Measurements from ENCODE around the gene RALGAPA2.
A peak's percentile ranks its signal among the peaks of the same experiment; 100 is the strongest.

RALGAPA2 gene

DNA sequence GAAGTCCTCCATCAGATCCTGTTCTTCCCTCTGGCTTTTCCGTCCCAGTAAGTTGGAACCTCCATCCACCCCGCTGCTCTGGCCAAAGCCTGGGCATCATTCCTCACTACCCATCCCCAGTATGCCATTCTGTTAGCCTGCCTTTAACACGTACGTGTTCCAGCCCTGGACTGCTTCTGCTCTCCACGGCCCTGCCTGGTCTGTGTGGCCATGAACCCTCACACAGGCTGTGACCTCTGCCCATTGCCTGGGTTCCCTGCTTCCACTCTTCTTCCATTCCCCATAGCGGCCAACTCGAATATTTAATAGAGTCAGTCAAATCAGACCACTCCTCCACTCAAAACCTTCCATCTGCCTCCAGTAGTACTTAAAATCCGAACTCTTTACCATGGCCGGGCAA lies 29.4 kb downstream of the RALGAPA2 start:
- DNase-seq = no peak

DNA sequence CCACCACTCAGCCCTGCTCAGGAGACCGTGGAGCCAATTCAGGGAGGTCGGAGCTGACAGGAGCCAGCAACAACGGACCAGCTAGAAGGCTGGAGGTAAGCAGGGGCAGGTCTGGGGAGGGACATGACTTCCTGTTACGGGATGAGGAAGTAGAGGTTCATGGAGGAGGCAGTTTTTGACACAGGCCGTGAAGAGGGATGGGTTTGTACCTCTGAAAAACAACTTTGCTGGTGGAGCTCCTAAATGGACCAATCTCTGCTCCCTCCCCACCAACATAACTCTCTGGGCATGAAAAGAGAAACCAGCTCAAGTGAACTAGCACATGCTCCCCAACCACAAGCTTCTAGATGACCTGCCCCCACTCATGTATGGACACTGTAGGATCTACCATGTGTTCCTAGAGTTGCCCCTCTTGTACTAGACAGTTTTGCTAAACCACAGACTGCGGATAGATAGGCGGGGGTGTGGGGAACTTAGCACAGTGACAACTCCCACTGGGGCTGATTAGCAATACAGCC lies 31.4 kb downstream of the RALGAPA2 start:
- DNase-seq = no peak

DNA sequence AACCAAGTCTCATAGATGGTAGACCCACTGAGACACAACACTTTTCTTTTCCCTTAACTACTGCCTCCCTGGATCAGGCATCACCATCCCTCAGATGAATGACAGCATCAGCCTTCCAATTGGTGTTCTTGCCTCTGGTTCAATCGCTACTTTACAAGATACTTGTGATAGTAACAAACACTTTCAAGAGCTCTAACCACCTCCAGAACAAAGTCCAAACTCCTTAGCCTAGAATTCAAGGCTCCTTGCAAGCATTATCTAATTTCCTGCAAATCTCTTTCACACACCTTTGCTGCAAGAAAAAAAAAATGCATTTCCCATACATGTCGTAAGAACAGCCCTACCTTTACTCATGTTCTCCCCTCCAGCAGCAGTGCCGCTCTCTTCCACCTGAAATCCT lies 33.1 kb downstream of the RALGAPA2 start:
- DNase-seq = no peak

DNA sequence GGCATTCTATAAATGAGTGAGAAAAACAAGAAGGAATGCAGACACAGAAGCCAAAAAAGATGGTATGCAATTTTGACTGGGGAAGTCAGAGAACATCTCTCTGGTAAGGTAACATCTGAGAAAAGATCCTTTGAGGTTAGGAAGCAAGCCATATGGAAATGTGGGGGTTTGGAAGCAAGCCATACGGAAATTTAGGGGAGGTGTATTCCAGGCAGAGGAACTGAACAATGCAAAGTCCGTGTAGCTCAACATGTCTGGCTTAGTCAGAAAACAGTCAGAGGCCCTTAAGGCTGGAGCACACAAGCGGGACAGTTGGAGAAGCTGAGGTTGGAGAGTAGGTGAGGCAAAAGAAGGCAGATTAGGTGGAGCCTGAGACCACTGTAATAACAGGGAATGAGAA lies 35.3 kb downstream of the RALGAPA2 start:
- DNase-seq = no peak

DNA sequence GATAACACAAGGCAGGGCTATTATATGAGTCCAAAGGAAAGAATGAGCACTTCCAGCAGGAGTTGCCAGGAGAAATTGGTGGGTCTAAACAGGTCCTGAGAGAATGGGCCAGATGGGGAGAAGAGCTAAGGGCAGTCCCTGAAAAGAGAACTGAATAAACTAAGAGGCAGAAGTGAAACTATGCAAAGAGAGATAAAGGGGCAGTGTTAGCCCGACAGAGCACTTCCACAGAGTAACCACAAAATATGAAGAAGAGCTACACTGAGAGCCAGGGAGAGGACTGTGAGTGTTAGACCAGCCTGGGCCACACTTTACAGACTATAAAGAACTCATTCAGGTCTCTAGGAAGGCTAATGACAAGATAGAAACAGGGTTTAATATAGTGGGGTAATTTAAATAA lies 43.8 kb downstream of the RALGAPA2 start:
- no peak for DNase-seq

DNA sequence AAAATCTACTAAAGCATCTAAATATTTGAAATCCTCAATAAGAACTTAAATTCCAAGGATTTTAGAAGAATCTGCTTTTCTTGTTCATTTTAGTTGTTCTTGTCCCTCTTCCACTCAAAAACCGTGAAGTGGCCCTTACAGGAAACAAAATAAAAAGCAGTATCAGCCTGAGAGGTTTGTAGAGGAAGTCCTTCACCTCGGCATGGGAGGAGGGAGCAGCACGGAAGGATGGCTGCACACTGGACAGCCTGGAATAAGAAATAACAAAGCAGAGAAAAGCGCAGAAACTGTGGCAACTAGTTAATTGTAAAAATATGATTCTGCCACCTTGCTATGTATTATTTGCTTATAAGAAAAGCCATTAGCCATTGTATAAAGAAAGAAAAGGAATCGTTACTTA lies 46.1 kb downstream of the RALGAPA2 start:
- peak in 2 of 3 experiments; percentile 12 to 43 for DNase-seq

DNA sequence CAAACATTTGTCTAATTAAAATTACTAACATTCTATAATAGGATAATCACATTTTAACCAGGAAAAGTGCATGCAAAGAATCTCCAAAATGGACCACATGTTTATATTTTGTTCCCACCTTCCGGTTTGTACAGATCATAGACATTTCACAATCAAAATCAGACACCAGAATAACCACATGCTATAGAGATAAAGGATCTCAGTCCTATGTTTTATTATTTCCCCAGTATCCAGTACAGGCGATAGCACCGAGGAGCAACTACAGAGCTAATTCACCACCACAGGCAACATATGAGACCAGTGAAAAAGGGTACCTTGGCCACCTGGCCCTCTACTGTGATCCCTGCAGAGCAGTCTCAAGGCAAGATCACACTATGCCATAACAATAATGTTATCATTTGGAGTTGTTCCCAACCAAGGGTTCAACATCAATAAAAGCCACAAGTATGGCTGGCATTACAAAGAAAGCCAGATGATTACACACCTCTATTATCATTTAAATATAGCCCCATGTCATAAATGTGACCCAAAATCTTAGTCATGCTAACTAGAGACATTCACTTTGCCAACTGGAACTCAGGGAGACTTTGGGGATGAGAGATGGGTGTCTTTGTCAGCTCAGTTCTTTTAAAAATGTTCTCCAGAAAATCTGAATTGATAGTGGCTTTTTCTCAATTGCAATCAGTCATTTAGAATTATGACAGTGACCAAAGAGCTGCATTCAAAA lies 46.7 kb downstream of the RALGAPA2 start:
- peak in 1 of 3 experiments; percentile 35 for DNase-seq

DNA sequence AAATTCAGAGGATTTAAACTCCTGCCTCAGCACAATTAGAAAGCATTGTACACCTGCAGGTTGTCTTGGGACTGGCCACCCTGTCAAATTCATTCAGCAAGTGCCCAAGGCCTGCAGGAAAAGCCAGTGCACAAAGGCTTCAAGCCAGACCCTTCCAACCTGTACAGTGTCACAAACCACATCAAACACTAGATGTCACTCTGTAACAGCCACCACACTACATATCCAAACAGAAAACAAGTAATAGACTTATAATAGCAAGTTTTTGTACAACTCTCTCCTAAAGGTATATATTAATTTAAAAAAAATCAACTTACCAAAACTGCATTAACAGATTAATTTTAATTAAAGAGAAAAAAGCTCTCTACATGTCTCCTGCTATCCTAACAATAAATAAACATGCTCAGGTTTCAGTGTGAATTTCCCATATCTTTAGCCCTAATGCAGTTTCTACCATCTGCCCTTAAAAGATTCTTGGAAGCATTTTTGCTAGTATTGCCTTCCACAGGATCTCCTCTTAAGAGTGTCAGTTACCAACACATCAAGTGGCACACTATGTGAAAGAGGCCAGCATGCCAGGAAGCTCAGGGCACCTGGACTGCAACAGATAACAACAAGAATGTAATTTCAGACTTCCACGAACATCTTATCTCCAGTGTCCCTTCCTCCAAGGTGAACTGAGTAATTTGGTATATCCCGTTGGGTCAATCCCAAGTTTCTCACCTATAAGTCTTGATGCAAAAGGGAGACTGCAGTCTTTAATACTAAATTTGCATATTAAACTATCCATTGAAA lies 47.5 kb downstream of the RALGAPA2 start:
- DNase-seq = peak; percentile 4 to 79 (median 37)

DNA sequence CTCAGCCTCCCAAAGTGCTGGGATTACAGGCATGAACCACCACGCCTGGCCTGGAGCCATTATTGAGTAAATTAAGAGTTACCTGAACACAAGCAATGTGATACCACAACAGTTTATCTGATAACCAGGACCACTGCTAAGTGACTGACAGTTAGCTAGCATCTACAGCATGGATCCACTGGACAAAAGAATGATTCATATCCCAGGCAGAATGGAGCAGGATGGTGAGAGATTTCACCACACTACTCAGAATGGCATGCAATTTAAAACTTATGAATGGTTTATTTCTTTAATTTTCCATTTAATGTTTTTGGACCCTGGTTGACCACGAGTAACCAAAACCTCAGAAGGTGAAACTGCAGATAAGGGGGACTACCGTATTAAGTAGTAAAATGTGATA lies 48.6 kb downstream of the RALGAPA2 start:
- DNase-seq = no peak

DNA sequence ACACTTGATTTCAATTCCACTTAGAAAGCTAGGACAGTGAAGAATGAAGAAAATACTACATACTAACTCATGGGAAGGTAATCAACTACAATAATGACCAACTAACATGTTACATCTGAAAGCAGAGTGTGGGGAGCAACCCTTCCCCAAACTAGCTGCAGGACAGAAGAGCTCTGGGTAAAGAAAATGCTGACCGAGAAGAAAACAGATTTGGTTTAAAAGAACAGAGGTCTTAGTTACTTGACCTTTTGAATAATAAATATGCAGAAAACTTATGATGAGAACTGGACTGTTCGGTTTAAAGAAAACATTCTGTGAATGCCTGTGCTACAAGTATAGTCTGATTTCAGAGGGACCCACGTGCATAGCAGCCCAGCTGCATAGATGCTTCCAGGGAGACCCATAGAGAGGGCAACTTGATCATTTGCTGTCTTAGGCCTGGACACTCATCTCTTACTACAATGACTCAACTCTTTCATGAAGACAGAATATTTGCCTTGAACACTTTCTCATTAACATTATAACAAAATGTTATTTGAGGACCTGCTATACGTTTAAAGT lies 53.5 kb downstream of the RALGAPA2 start:
- DNase-seq = no peak

DNA sequence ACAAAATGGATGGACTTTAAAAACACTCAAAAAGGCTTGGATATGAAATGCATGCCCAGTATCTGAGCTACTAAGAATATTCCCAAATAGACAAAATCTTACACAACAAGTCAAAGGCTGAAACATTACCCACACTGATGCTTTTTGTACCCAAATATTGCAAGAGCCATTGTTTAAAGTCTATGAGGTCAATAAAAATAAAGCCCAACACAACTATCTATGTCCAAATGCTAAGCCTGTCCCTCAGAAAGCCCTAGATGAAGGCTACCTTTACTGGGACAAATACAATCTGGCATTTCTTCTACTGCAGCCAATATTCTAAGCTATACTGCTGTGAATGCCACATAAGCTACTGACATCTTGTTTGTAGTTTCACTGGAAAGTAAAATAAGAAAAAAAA lies 54.3 kb downstream of the RALGAPA2 start:
- DNase-seq = peak in 1 of 3 experiments; percentile 13

DNA sequence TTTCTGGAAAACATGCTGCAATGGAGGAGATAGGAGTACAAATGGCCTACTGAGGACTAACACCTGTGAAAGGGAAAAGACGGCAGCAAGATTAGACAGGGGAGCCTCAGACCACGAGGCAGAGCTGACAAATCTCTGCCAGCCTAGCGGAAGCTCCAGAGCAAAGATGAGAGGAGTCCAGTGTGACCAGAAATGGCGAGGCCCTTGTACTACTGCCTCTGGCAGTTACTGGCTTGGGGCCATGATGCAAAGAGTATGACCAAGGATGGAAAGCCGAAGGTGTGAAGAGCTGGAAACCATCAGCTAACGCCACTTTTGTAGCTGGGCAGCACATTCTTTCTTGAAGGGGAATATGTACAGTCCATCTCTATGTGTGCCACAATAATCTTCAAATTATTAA lies 55.4 kb downstream of the RALGAPA2 start:
- DNase-seq = no peak

DNA sequence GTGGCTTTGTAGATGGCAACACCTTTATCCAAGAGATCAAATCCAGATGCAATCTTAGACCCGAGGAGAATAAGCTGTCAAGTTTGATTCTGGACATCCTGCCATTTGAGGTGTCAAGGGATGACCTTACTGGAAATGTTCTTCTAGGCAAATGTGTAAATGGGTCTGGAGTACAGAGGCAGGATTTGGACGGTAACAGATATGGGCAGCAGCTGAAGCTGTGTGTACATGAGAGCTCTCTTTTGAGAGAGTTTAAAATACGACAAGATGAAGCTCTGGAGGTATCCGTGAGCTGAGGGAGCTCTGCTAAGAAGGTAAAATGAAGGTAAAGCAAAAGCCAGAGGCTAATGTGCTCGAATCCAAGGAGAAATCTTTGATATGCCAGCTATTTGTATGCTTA lies 56.6 kb downstream of the RALGAPA2 start:
- DNase-seq = no peak

DNA sequence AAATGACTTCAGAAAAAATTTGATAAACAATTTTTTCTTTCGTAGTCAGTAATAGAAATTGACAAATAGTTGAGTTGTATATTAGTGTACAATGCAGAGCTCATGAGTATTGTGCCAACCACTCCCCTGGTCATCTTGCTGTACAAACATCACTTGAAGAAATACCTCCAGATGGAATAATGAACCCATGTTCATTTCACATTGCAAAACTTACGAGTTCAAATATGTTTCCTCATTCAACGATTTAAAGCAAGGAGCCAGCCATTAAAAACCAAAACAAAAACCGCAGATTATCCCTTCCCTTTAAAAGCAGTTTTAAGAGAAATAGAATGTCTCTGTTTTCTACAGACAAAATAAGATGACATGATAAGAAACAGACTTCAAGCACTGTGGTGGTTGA lies 62.5 kb downstream of the RALGAPA2 start:
- no peak for DNase-seq

DNA sequence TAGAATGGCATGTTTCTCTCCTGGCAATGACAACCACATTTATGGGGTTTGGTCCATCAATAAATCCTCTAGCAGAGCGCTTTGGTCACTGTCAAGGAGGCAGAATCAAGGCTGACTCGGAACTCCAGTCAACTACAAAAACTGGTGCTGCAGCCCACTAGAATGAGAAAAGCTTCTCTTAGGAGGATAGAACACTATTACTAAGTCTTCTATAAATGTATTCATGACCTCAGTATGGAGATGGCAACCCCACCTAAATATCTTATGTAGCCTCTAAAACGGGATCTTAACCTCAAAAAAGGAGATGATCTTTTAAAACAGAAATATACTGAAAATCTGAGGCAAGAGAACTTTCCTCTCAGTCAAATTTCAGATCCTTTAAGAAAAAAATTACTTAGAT lies 68.5 kb downstream of the RALGAPA2 start:
- DNase-seq = no peak

DNA sequence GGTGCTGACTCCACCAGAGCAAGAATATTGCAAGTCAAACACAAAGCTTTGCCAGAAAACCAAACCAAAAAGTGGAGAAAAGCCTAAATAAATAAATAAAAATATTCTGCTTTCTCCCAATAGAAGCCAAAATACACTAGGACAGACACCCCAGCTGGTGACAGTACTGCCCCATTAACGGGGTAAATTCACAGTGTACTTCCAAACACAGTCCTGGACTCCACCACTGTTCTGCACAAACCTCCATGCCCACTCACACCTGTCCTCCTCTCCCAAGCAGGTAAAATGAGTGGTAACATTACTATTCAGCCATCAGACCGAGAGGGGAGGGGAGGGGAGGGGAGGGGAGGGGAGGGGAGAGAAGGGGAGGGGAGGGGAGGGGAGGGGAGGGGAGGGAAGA lies 70.7 kb downstream of the RALGAPA2 start:
- no peak for DNase-seq

DNA sequence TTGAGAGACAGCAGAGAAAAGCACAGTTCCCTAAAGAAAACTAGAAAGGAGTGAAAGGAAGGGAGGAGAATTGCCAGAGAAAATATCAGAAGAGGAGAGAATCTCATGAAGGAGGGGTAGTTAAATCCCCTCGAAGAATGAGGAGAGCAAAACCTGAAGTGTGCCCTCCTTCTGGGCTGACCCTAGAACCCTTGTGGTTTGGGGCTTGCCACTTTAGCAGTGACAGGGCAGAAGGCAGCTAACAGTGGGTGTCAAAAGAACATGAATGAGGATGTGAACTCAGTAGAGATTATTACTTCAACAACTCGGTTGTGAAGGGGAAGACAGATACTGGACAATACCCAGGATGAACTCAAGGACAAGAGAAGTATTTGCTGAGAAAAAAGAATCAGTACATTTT lies 73.6 kb downstream of the RALGAPA2 start:
- DNase-seq = no peak

DNA sequence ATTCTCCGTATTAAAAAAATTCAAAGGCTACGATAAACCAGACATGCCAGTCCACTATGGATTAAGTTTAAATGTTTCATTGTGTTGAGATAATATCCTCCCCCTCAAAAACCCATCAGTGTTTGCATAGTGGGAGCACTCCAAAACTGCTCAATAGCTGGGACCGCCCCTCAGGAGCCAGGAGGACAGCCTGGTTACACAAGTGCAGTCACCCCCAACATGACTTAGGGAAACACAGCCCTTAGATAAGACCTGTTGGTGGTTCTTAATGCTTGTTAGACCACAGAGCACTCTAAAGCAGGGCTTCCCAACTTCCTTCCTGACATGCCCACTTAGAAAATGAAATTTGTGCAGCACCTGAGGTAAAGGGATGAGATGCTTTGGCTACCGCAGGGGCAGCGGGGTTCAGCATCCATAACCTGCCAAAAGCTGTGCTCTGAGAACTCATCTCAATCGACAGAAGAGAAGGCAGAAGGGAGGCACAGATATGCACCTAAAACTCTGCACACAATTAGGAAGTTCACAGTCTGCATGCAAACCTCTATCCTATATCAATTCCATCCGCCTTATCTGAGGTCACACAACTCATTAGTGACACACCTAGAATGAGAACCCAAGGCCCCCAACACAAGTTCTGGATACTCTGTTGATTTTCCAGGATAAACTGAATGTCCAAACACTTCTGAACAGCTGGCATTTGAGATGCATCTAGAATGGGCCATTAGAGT lies 74.3 kb downstream of the RALGAPA2 start:
- peak in 1 of 3 experiments; percentile 14 for DNase-seq

DNA sequence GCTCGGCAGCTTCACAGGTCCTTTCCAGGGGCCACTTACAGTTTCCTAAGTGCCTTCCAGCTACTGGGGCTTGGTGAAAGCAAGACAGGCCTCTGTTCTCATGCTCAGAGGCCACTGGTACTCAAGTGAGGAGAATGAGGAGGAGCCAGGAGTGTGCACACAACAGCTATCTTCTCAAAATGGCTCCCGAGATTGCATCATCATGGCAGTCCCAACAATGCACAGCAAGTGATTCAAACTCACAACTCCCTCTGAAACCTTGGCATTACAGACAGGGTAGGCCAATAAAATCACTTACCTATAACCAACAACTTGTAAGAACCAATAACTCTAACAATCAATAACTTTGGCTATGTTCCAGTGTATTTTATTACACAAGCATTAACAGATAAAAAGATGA lies 77.4 kb downstream of the RALGAPA2 start:
- no peak for DNase-seq

DNA sequence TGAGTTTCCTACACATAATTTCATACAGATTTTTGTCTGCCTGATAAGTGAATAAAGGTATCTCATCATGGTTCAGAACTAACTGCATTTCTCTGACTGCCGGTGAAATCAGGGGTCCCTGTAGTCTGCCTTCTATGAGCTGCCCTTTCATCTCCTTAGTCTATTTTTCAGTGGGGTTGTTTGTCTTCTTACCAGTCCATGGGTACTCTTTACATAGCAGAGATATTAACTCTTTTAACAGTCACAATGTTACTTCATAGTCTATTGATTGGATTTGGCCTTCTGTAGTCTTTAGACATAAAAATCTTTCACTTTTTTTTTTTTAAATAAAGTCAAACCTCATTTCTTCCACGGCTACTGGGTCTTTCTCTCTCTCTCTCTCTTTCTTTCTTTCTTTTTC lies 79.8 kb downstream of the RALGAPA2 start:
- DNase-seq = no peak

DNA sequence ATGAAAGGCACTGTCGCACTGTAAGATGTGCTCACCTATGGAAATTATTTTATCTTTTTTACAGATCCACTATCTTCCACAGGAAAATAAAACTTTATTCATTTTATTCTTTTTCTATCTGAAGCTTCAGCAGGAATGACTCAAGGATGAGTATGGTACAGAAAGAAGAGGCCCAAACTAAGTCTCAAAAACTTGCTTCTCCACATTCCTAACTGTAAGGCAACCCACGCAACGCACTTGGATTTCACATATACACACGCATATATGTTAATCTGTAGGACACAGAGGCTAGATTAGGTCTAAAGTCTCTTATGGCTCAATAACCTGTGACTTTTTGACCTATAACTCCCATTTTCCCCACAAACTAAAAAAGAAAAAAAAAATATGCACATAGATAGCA lies 81.9 kb downstream of the RALGAPA2 start:
- no peak for DNase-seq

DNA sequence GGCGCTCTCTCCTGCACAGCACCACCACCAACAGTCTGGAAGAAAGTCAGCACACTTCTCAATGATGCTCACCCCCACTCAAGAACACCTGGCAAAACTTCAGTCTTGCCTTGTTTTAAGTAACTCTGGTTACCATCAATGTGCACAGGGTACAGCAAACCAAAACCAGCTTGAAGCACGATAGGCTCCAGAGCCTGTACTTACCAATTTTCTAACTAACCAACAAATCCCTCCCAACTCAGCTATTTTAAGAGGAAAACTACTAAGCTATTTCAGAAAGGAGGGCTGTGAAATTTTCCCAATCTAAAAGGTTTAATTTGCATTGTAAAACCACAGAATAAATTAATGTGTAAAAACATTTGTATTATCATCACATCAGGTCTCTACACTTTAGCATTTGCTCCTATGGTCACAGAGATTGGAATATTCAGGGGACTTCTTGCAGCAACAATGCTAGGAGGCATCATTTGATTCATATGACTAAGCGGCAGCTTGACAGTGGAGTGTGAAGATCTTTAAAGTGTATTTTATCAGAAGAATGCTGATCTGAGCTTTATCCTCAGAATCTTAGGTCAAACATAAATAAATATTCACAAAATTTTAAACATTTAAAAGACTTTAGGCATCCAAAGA lies 82.8 kb downstream of the RALGAPA2 start:
- no peak for DNase-seq

DNA sequence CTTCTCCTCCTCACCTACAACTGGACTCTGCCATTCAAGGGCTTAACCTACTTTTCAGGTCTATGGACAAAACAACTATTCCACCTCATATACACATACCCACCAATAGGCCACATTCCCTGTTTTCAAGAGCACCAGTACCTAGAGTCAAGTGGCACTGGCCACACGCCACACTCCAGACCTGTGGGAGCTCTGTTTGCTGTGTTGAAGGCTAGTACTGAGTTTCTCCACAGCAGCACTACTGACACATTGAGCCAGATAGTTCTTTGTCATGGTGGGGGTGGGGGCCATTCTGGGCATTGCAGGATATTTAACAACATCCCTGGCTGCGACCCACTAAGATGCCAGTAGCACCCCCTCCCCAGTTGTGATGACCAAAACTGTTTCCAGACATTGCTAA lies 84.1 kb downstream of the RALGAPA2 start:
- DNase-seq = no peak
